GM23338 (cell line): ENCODE results near the gene TMEM167B. TPM values are rescaled to one million over a fixed set of nuclear protein-coding genes. Genes with fewer than 3 reads are reported as not detected.

Source experiments
- ATAC-seq: fragments of 200-7000 bp; cut with Tn5 transposase; 3 replicates; pipeline ENCODE4 v1.9.1; 2020
- DNase-seq: peaks from one replicate; pipeline ENCODE4 v3.0.0-alpha.2; 2015; ENCODE audit warnings: low spot score
- H2AFZ ChIP-seq: fragments of 200-600 bp; sonication (generic); 2 replicates; pipeline ENCODE4 v1.8.0; 2016; ENCODE audit warnings: antibody characterized with exemption, mild to moderate bottlenecking, moderate library complexity
- H3F3A ChIP-seq: fragments of 200-600 bp; sonication (generic); replicated peaks from 2 replicates; pipeline ENCODE4 v1.8.0; 2017; ENCODE audit warnings: antibody characterized with exemption, mixed run types, low read depth
- H3K27ac ChIP-seq: fragments of 200-600 bp; sonication (generic); 2 replicates; pipeline ENCODE4 v1.6.1; 2016; ENCODE audit warnings: low read depth
- H3K27me3 ChIP-seq: fragments of 200-600 bp; sonication (generic); 2 replicates; pipeline ENCODE4 v1.8.0; 2016; ENCODE audit warnings: mild to moderate bottlenecking, mixed run types, moderate library complexity; ENCODE audit not compliant: insufficient read depth
- H3K36me3 ChIP-seq: fragments of 200-600 bp; sonication (generic); 2 replicates; pipeline ENCODE4 v1.8.0; 2016; ENCODE audit warnings: mild to moderate bottlenecking; ENCODE audit not compliant: insufficient read depth
- H3K4me1 ChIP-seq: fragments of 200-600 bp; sonication (generic); 2 replicates; pipeline ENCODE4 v1.8.0; 2016; ENCODE audit warnings: mild to moderate bottlenecking, moderate library complexity; ENCODE audit not compliant: insufficient read depth
- H3K4me2 ChIP-seq: fragments of 200-600 bp; sonication (generic); 2 replicates; pipeline ENCODE4 v1.7.1; 2017; ENCODE audit warnings: mixed run types
- H3K4me3 ChIP-seq: fragments of 200-600 bp; sonication (generic); 2 replicates; pipeline ENCODE4 v1.6.1; 2016; ENCODE audit warnings: mixed run types
- H3K79me2 ChIP-seq: fragments of 200-600 bp; sonication (generic); replicated peaks from 2 replicates; pipeline ENCODE4 v1.8.0; 2017; ENCODE audit warnings: mild to moderate bottlenecking; ENCODE audit not compliant: insufficient read depth
- H3K9me2 ChIP-seq: fragments of 200-600 bp; sonication (generic); 2 replicates; pipeline ENCODE4 v1.8.0; 2017; ENCODE audit not compliant: insufficient read depth
- H4K20me1 ChIP-seq: fragments of 200-600 bp; sonication (generic); replicated peaks from 2 replicates; pipeline ENCODE4 v1.8.0; 2017; ENCODE audit warnings: mild to moderate bottlenecking; ENCODE audit not compliant: insufficient read depth
- H3K27ac Mint-ChIP-seq: 2 replicates; pipeline ENCODE4 v1.8.0; 2020; ENCODE audit warnings: inconsistent platforms, mild to moderate bottlenecking, moderate library complexity, mixed read lengths
- H3K27me3 Mint-ChIP-seq: 3 replicates; pipeline ENCODE4 v1.8.0; 2022; ENCODE audit warnings: low read depth, mild to moderate bottlenecking, moderate library complexity, mixed read lengths, inconsistent platforms; ENCODE audit not compliant: insufficient read depth, poor library complexity
- H3K36me3 Mint-ChIP-seq: 3 replicates; pipeline ENCODE4 v1.8.0; 2021; ENCODE audit warnings: low read depth, mild to moderate bottlenecking, inconsistent platforms, moderate library complexity, mixed read lengths
- H3K4me1 Mint-ChIP-seq: 3 replicates; pipeline ENCODE4 v1.8.0; 2020; ENCODE audit warnings: mild to moderate bottlenecking, inconsistent platforms, mixed read lengths
- H3K4me3 Mint-ChIP-seq: 3 replicates; pipeline ENCODE4 v1.8.0; 2021; ENCODE audit warnings: moderate library complexity, mild to moderate bottlenecking, inconsistent platforms, mixed read lengths
- H3K9me3 Mint-ChIP-seq: 3 replicates; pipeline ENCODE4 v1.8.0; 2020; ENCODE audit warnings: moderate library complexity, mild to moderate bottlenecking, inconsistent platforms, mixed read lengths
- CREB1 ChIP-seq: fragments of 250-450 bp; sonication (Bioruptor Pico); IDR thresholded peaks from 2 replicates; pipeline ENCODE4 v1.5.0; 2020; ENCODE audit warnings: low read depth, mild to moderate bottlenecking, moderate library complexity
- CTCF ChIP-seq, 2 experiments: fragments of 200-600 bp in 1 of 2; sonication (generic) in 1 of 2; conservative IDR thresholded peaks; 2 replicates each; pipeline versions ENCODE4 v1.5.1 to v1.6.1; 2016 to 2017; ENCODE audit warnings: antibody characterized with exemption in 2 of 2, low read depth in 2 of 2, mild to moderate bottlenecking in 2 of 2, moderate library complexity in 1 of 2
- ETS1 ChIP-seq: IDR thresholded peaks from 2 replicates; pipeline ENCODE4 v1.6.1; 2016; ENCODE audit warnings: antibody characterized with exemption
- EZH2 ChIP-seq: fragments of 200-600 bp; sonication (generic); IDR thresholded peaks from one replicate; pipeline ENCODE4 v1.8.0; 2017; ENCODE audit warnings: antibody characterized with exemption, mild to moderate bottlenecking, low read depth; ENCODE audit not compliant: unreplicated experiment
- EZH2phosphoT487 ChIP-seq: fragments of 200-600 bp; sonication (generic); IDR thresholded peaks from one replicate; pipeline ENCODE4 v1.8.1; 2018; ENCODE audit warnings: antibody characterized with exemption; ENCODE audit not compliant: unreplicated experiment
- JUNB ChIP-seq: IDR thresholded peaks from one replicate; pipeline ENCODE4 v1.6.1; 2016; ENCODE audit warnings: antibody characterized with exemption; ENCODE audit not compliant: unreplicated experiment
- NANOG ChIP-seq: IDR thresholded peaks from 2 replicates; pipeline ENCODE4 v1.6.1; 2016; ENCODE audit warnings: antibody characterized with exemption, borderline replicate concordance
- POLR2AphosphoS5 ChIP-seq: IDR thresholded peaks from 2 replicates; pipeline ENCODE4 v1.6.1; 2016; ENCODE audit warnings: antibody characterized with exemption, low read depth
- REST ChIP-seq: IDR thresholded peaks from one replicate; pipeline ENCODE4 v1.6.1; 2018; ENCODE audit warnings: antibody characterized with exemption; ENCODE audit not compliant: unreplicated experiment
- STAT1 ChIP-seq: IDR thresholded peaks from one replicate; pipeline ENCODE4 v1.6.1; 2016; ENCODE audit warnings: antibody characterized with exemption; ENCODE audit not compliant: unreplicated experiment
- ZNF114 ChIP-seq: fragments of 250-450 bp; sonication (Bioruptor Pico); IDR thresholded peaks from 2 replicates; pipeline ENCODE4 v1.5.0; 2020; ENCODE audit warnings: mild to moderate bottlenecking, moderate library complexity
- ZNF331 ChIP-seq: fragments of 250-450 bp; sonication (Bioruptor Pico); IDR thresholded peaks from 2 replicates; pipeline ENCODE4 v1.5.0; 2020; ENCODE audit warnings: low read depth, mild to moderate bottlenecking, moderate library complexity
- ZNF462 ChIP-seq: fragments of 250-450 bp; sonication (Bioruptor Pico); IDR thresholded peaks from 2 replicates; pipeline ENCODE4 v1.5.0; 2020; ENCODE audit warnings: mild to moderate bottlenecking, moderate library complexity
- polyA plus RNA-seq: library from polyadenylated mRNA; unstranded; fragments of >200 nt; fragmentation: Nextera tagmentation; extraction: Ambion mirVana; gene quantifications from 2 replicates; pipeline ENCODE4 v1.2.1, GENCODE V29; 2016
- total RNA-seq: library from RNA; depleted of rRNA; stranded (reverse); fragments of >200 nt; shearing (Covaris generic); gene quantifications from 2 replicates; pipeline ENCODE4 v1.2.3, GENCODE V29; 2014

Gene TMEM167B
- total and polyA plus RNA-seq, 2 experiments from 2014 or later: 9.8 to 10.7 TPM

- H3K36me3 Mint-ChIP-seq: peaks cover 14% of the 10 kb centered on the region
- peaks cover 18% of the 10 kb centered on the region for H3K4me1 Mint-ChIP-seq
- no peak for DNase-seq
- Histone ChIP-seq H3K9me2 (no peaks in the 10 kb centered on the region), H3K4me3 (no peak overlapping the region), H3K4me2 (no peak overlapping the region), H3K36me3 (no peaks in the 10 kb centered on the region), H3K4me1 (peaks cover 13% of the 10 kb centered on the region), H4K20me1 (no peaks in the 10 kb centered on the region; the same call in 1 of the 2 replicates), H2AFZ (no peak overlapping the region), H3K79me2 (peaks cover 21% of the 10 kb centered on the region), H3K27me3 (no peaks in the 10 kb centered on the region), H3F3A (peaks cover 7% of the 10 kb centered on the region), H3K27ac (no peak overlapping the region)
- TF ChIP-seq ZNF114 (CRISPR knock-in tag) (no peak), EZH2 (no peak), ETS1 (no peak), JUNB (no peak), POLR2AphosphoS5 (no peak), NANOG (no peak), ZNF331 (CRISPR knock-in tag) (no peak), STAT1 (no peak), CTCF (conservative IDR thresholded peaks at IDR 0.05; ENCODE audit: low read depth in 2 of 2) (no peak), EZH2phosphoT487 (no peak), CREB1 (CRISPR knock-in tag) (no peak), REST (no peak), ZNF462 (CRISPR knock-in tag) (no peak)
- no peak overlapping the region for H3K4me3 Mint-ChIP-seq
- ATAC-seq: no peak
- no peak overlapping the region for H3K27ac Mint-ChIP-seq
- peaks cover 16% of the 10 kb centered on the region for H3K27me3 Mint-ChIP-seq
- H3K9me3 Mint-ChIP-seq: peaks cover 3% of the 10 kb centered on the region; the same call in 1 of the 3 replicates
These were observed 3.8 kb downstream of the TMEM167B start for GRCh38 chr1:109094377-109094803.
